Stimulated activated CD4-positive, alpha-beta T cell treated with anti-CD3 and anti-CD28 coated beads, TNF-alpha, amount 100 ng/mL, for 24 hours (primary cell): ENCODE measurements around the gene SGMS1.
"Not testable (repeated sequence)": the region's sequence is repeated elsewhere in the genome, so short reads cannot be mapped to it uniquely, and the experiment has no call there.

Source experiments
- DNase-seq, 3 experiments: peaks; one replicate each; pipeline ENCODE4 v3.0.0-alpha.2; 2020; ENCODE audit warnings: low read depth in 3 of 3

SGMS1 gene

DNA sequence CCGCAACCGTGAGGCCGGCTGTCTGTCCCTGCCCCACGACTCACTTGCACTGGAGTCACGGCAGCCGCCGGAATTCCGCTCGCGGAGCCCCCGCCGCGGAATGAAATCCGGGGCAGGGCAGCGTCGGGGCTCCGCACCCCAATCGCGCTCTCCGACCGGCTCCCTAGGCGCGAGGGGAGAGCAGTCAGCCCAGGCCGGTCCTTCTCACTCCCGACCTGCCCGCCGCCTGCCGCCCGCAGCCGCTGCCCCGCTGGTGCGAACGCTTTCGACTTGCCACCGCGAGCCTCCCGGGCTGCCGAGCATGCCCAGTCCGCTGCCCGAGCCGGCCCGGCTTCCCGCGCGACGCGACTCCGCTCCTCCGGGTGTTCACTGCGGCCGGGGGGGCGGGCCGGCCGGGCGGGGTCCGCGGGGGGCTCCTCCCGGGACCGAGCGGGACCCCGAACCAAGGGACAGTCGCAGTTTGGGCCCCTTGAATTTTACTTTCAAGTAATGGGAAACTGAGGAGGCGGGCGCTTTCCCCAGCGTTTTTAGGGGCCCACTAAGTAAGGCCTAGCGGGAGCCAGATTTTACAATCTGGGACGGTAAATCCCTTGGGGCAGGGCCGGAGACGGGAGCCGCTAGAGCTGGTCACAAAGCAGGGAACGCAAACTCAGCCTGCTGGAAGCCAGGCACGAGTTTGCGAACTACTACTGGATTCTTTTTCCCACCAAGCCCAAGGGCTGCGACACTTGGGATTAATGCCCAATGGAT lies at the start of gene SGMS1:
Gene SGMS1, minus strand, starts transcription at position 294 of the 750 bp plus-strand sequence. CDS start 279,842 bp downstream, outside the sequence.
- DNase-seq: peak; percentile 57 to 76 (median 68)

DNA sequence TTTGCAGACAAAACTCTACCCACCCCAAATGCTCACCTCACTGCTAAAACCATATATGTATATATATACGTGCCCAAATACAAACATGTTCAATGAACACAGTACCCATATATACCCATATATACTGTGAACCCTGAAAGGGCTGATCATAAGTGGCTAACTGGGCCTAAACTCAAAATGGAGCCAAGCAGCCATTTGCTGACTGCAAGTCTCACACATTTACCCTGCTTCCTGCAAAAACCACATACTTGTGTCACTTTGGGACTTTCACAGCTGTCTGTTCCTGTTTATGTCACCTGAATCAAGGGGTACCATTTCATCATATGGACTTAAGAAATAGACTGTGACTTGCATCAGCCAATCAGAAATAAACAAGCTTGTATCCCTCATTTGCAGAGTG lies 48.4 kb upstream of the SGMS1 start:
- not testable (repeated sequence) for DNase-seq

DNA sequence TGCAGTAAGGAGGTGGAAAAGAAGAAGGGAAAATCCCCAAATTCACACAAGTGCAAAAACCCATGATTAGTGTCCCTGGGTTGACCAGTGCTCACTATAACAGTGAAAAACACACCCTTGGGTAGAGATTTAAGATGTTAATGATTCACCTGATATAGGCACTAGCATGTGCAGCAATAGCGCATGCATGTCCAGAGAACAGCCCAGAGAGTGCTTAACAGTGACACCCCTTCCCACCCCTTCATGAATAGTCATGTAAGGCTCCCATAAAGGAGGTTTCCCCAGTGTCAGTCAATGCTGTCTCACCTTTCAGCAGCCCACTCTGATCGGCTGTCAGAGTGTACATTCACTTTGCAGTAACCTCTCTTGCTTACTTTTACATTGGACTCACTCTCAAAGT lies 47.9 kb upstream of the SGMS1 start:
- not testable (repeated sequence) for DNase-seq

DNA sequence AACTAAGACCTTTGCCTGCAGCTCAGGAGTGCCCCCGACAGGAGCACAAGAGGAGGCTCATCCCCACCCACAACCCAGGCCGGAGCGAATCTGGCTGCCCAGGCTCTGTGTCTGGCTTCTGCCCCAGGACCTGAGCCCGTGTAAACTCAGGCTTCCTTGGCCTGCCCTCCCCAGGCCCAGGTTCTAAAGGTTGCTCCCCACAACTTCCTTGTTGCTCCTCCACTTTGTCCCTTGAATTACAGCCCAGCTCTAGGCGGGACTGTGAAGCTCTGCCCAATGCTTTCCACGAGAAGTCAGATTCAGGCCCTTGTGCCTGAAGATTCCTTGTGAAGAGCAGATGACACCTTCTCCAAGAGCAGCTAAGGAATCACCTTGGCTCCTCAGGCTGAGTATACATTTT lies 46.2 kb upstream of the SGMS1 start:
- not testable (repeated sequence) for DNase-seq

DNA sequence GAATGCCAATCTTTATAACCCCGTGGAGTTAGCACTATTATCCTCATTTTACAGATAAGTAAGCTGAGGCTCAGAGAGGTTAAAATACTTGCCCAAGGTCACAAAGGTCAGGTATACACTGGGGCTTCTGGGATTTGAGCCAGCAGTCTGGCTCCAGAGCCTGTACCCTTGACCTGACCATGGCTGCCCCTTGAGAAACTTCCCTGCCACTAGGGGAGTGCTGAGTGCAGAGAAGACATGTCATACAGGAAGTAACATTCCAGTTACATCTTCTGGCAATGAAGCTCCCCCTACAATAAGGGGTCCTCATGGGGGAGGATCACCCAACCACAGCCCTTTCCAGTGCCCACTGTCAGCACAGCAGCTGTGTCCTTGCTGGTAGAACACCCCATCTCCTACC lies 43.6 kb upstream of the SGMS1 start:
- not testable (repeated sequence) for DNase-seq

DNA sequence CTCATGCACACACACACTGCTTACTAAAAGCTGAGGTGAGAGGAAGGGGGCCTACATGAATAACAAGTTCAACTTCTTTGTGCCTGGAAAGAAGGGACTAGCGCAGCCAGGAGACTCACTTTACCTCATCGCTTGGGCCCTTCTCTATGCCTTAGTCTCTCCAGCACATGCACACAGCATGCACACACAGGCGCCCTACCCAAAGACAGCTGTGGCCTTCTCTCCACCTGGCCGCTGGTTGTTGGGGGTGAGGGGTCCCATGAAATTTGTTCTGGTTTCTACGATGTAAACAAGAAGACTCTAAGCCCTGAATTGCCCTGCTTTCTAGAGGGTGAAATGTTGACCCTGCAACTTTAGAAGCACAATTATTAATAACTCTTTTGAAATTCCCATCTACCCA lies 38.7 kb upstream of the SGMS1 start:
- not testable (repeated sequence) for DNase-seq

DNA sequence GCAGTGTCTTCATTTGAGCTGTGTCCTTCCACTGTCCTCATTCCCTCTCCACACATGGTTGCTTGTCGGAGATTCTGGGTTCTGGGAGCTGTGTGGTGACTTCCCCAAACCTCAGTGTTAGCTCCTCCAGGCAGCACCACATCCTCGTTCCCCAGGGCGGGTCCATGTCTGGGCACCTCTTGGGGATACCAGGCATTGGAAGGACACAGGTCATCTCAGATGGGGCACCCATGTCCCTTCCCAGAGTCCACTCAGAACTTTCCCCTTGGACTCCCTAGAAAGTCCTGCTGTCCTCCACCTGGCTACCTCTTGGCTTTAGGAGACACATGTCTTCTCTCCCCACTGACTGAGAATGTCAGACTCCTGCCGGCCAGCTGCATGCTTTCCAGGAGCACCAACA lies 37.8 kb upstream of the SGMS1 start:
- DNase-seq: not testable (repeated sequence)

DNA sequence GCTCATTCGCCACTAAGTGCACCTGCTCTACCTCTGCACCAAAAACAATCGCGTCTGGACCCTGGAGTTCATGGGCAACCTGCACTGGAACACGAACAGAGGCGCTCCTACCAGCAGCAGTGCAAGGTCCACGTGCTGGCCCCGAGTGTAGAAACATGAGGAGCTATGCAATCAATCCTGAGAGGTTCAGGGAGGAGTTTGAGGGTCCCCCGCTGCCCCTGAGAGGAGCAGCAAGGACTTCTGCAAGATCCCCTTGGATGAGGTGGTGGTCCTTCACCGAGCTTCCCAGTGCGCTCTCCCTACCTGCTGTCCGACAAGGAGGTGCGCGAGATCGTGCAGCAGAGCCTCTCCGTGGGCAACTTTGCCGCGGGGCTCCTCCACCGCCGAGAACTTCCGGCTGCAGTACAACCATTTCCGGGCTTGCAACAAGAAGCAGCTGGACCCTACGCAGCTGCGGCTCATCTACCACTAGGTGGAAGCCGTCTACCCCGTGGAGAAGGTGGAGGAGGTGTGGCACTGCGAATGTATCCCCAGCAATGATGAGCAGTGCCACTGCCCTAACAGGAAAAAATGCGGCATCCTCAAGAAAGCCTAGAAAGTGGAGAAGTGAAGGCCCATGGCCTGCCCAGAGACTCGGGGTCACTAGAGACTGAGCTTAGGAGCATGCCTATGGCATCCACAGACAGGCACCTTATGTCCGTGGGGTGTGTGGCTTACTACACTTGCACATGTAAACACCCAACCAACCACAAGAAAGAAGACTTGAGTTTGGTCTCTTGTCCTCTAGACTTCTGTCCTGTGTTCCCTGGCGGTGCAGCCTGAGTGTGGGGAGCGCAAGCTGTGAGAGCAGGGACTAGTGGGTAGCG lies 36.3 kb upstream of the SGMS1 start:
- peak in 2 of 3 experiments; percentile 39 to 45 for DNase-seq

DNA sequence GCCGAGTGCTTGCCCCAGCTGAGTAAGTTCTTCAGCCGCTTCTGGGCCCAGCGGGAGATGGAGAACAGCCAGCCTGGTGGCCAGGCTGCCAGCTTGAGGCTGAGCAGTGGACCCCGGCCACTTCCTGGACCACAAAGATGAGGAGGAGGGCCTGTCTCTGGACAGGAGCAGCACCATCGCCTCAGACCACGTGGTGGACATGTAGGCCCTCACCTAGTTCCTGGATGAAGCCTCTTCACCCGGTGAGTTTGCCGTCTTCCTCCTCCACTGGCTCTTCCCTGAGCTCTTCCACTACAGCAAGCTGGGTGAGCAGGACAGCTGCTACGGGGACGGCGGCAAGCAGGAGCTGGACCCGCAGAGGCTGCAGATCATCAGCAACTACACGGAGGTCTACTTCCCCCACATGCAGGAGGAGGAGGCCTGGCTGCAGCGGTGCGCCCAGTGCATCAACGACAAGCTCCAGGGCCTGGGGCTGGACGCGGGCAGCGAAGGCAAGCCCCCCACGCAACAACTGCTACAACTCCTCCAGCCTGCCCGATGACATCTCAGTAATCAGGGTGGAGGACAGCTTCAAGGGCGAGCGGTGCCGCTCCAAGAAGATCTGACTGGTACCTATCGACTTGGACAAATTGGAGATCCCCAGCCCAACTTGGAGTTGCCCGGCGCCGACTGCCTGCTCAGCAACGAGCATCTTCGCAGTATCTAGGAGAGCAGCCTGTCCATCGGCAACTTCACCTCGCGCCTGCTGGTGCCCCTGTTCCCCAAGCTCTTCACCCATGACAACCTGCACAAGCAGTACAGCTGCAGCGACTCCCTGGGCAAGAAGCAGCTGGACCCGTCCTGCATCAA lies 35.5 kb upstream of the SGMS1 start:
- not testable (repeated sequence) for DNase-seq

DNA sequence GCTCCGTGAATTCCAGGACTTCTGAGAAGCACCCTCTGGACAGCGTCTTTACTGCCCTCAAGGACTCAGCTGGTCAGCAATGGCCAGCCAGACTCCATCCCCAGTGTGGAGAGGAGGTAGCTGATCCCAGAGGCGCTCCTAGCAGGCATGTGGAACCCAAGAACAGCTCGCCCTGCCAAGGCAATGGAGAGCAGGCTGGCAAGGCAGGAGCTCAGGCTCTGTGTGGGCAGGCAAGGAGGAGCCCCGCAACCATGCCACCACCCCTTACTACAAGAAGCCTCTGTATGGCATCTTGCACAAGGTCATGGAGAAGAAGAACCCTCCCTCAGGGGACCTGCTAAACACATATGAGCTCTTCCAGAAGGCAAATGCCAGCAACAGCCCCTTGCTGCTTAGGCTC lies 34.4 kb upstream of the SGMS1 start:
- no peak for DNase-seq

DNA sequence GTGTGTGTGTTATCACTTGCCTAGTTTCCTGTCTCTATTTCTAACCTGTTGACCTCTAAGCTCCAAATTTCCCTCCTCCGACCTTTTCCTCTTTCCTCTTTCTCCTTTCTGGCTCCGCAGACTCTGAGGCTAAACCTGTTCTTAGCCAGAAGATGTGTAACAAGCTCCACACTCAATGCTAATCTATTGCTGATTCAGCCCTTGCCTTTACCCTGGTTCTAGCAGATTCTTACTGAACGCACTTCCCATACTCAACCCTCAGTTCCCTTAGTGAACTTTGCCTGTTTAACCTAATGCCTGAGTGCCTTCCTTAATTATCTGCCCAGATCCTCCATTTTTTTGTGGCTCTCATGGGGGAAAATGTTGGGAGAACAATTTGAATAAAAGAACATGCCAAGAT lies 30.0 kb upstream of the SGMS1 start:
- DNase-seq: no peak

DNA sequence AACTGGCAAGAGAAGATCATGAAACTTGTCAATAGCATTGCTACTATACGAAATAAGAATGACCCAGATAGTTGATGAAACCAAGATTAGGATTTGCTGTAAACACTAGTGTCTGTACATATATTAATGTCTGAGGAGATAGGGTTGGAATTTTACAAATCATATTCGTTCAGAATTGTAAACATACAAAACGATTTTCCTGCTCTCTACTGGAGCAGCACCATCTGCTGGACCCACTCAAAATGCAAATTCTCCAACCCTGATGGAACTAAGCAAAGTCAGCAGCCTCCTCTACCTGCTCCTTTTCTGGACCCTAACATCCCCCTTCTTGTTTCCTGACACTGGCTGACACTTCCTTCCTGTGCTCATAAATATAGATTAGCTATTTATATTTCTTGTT lies 29.4 kb upstream of the SGMS1 start:
- DNase-seq: no peak

DNA sequence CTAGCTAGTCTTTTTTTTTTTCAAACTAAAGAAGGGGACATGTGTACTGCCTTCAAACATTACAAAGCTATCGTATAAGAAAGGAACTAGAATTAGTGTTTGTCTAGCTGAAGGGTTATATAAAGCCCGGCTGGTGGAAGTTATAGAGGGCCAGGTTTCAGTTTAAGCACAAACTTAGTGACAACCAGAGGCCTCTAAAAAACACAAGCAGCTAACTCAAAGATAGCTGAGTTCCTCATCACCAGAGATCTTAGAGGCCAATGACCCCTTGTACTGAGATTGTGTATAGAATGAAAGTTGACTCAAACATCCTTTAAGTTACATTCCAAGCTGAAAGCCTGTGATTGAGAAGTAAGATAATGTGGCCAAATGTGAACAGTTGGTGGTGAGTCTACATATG lies 28.1 kb upstream of the SGMS1 start:
- DNase-seq: no peak

DNA sequence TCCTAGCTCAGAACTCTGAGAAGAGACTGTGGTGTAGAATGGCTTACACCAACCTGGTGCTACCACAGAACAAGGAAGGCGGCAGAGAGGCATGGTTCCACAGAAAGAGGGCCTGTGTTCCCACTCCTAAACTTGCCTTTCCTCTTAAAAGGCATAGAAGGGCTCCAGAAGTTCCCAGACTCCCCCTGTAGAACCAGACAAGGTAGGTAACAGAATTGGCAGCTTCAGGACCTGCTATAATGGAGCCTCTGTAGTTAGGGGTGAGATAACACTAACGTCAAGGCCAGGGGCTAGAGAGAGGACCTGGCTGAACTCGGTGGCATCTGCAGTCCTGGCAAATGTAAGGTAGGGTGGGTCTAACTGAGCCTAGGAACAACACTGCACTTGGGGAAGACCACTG lies 26.7 kb upstream of the SGMS1 start:
- no peak for DNase-seq

DNA sequence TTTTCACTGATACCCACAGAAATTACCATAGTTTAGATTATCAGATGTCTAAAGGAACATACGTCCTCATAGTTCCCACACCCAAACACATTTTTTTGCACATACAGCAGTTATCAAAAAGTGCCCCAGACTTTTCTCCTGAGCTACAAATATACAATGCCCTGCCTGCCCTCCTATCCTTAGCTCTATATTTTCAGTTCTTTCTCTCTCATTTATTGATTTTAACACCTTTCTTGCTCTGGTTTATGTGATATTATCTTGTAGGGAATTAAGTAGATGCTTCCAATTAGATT lies 25.1 kb upstream of the SGMS1 start:
- DNase-seq: no peak

DNA sequence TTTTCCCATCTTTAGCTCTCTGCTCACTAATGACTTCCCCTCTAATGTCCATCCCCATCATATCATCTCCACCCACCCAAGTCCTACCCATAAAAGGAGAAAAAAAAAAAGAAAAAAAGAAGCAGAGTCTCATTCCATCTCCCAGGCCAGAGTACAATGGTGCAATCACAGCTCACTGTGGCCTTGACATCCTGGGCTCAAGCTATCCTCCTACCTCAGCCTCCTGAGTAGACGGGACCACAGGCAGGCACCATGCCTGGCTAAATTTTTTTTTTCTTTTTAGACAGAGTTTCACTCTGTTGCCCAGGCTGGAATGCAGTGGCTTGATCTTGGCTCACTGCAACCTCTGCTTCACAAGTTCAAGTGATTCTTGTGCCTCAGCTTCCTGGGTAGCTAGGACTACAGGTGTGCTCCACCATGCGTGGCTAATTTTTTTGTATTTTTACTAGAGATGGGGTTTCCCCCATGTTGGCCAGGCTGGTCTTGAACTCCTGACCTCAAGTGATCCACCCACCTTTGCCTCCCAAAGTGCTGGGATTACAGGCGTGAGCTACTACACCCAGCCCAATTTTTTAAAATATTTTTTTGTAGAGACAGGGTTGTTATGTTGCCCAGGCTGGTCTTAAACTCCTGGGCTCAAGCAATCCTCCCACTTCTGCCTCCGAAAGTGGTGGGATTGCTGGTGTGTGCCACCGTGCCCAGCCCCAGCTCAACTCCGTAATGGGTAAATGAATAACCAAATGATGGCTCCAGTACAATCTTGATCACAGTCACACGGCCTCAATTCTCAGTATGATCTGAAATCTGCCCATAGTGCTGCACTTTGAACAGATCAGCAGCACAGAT lies 24.6 kb upstream of the SGMS1 start:
- no peak for DNase-seq

DNA sequence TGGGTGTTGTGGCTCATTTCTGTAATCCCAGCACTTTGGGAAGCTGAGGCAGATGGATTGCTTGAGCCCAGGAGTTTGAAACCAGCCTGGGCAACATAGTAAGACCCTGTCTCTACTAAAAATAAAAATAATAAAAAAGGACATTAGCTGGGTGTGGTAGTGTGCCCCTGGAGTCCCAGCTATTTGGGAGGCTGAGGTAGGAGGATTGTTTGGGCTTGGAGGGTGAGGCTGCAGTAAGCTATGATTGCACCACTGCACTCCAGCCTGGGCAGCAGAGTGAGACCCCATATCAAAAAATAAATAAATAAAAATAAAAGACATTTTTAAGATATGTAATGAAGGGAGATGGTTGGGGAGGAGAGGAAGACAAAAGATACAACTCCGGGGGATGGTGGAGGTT lies 23.6 kb upstream of the SGMS1 start:
- not testable (repeated sequence) for DNase-seq

DNA sequence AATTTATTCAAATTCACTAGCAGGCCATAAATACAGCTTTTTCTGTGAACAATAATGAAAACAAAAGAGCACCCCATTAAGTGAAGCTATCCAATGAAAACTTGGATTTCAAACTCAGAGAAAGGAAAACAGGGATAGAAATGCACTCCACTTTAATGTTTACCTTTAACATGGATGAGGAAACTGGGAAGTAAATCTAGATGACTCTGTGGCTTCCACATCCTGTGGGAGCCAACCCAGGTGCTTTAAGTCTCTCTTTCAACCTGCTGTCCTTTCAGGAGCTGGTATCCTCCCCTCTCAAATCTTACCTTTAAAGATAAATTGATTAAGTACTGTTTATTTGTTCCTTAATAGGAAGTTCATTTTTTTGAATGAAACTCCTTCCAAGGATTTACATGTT lies 21.5 kb upstream of the SGMS1 start:
- DNase-seq: no peak

DNA sequence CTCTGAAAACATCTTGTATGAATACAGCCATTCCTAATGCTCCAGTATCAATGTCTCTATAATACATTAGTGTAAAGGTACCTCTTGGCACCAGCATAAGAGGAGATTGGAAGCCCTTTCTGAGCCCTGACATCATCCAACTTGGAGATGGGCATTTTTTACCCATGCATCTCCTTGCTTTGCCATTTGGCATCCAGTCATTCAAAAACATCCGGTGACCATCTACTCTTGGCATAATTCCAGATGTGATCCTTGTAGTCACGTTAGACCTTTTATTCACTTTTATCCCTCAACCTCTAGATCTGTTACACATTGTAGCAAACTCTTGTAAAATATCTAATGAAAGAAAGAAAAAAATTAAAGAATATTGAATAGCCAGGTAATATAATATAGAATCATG lies 17.9 kb upstream of the SGMS1 start:
- no peak for DNase-seq

DNA sequence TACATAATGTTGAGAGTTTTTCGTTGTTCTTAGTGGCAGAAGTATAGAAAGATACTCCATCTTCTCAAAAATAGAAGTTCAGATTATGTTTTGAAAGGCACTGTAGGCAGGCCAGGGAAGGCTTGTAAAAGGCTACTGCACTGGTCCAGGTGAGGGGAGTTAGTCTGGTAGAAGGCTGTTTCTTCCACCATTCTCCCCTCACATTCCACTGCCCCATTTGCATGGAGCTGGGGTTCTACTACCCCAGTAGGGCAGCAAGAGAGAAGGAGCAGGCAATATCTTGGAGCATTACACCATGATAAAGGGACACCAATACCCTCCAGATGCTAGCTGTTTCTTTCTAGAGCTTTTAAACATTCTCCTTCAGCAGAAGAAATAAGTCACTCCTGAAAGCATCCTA lies 16.5 kb upstream of the SGMS1 start:
- DNase-seq: no peak
